Fibroblast of pulmonary artery (primary cell): ENCODE results near the gene ACTRT2.

ENCODE experiments used
- DNase-seq: peaks from one replicate; pipeline ENCODE4 v3.0.0-alpha.2; 2010; ENCODE audit warnings: low read depth
- H3K4me3 ChIP-seq: replicated peaks from 2 replicates; pipeline ENCODE4 v1.5.1; 2011; ENCODE audit warnings: low read depth, mild to moderate bottlenecking, control low read depth, low read length, moderate library complexity
- TF ChIP-seq, protein P1 (sequence below): IDR thresholded peaks from 2 replicates; pipeline ENCODE4 v1.5.1; 2011; ENCODE audit warnings: mild to moderate bottlenecking, control low read depth, low read length, inconsistent platforms; ENCODE audit errors: missing control alignments

The ACTRT2 gene

GRCh38 chr1:2980849-2981248, 40.4 kb upstream of the ACTRT2 start:
- no peak for DNase-seq
- H3K4me3 ChIP-seq: no peak overlapping the region
- TF ChIP-seq, protein P1, sequence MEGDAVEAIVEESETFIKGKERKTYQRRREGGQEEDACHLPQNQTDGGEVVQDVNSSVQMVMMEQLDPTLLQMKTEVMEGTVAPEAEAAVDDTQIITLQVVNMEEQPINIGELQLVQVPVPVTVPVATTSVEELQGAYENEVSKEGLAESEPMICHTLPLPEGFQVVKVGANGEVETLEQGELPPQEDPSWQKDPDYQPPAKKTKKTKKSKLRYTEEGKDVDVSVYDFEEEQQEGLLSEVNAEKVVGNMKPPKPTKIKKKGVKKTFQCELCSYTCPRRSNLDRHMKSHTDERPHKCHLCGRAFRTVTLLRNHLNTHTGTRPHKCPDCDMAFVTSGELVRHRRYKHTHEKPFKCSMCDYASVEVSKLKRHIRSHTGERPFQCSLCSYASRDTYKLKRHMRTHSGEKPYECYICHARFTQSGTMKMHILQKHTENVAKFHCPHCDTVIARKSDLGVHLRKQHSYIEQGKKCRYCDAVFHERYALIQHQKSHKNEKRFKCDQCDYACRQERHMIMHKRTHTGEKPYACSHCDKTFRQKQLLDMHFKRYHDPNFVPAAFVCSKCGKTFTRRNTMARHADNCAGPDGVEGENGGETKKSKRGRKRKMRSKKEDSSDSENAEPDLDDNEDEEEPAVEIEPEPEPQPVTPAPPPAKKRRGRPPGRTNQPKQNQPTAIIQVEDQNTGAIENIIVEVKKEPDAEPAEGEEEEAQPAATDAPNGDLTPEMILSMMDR: no peak

GRCh38 chr1:2981388-2981787, 39.9 kb upstream of the ACTRT2 start:
- no peak overlapping the region for H3K4me3 ChIP-seq
- TF ChIP-seq, protein P1: no peak
- DNase-seq: no peak

GRCh38 chr1:2981981-2982614, 39.2 kb upstream of the ACTRT2 start:
- no peak overlapping the region for H3K4me3 ChIP-seq
- no peak for DNase-seq
- TF ChIP-seq, protein P1: no peak

GRCh38 chr1:2982615-2983318, 38.5 kb upstream of the ACTRT2 start:
- H3K4me3 ChIP-seq: no peak overlapping the region
- TF ChIP-seq, protein P1: no peak
- no peak for DNase-seq

- H3K4me3 ChIP-seq: no peak overlapping the region
- TF ChIP-seq, protein P1: no peak
- no peak for DNase-seq
Measured at GRCh38 chr1:2983319-2983705, 38.0 kb upstream of the ACTRT2 start.

DNA sequence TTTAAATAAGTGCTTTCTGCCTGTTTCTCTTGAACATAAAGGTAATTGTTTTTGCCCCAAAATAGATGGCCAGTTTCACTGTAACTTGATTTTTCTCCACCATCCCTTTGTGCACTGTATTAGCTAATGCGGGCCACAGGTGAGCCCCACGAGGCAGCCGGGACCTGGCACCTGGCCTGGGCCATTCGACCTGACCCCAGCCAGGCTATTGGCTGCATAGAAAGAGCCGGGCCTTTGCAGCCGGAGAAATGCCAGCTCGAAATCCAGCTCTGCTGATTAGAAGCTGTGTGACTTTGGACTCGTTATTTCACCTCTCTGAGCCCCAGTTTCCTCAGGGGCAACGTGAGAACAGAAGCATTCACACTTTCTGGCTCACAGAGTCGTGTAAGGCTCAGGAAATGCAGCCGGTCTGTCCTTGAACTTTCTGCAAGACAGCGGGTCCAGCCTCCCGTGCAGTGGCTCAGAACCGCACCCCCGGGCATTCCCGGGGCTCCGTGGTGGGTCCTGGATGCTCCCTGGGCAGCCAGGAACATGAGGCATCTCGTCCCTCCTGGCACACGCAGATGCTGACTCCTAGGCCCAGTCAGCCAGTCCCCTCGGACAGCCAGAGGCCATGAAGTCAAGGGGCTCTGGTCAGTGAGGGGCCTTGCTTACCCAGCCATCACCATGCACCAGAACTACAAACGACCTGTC, 37.4 kb upstream of the ACTRT2 start:
- TF ChIP-seq, protein P1: no peak
- no peak for DNase-seq
- H3K4me3 ChIP-seq: no peak overlapping the region
